Activated CD8-positive, alpha-beta memory T cell treated with anti-CD3 and anti-CD28 coated beads, Interleukin-2, amount 50 U/mL, for 24 hours (primary cell): Measurements from ENCODE around the gene KCNIP3.

ENCODE experiments used
- DNase-seq: peaks from one replicate; pipeline ENCODE4 v3.0.0-alpha.2; 2020; ENCODE audit errors: extremely low read depth

KCNIP3 gene

DNA sequence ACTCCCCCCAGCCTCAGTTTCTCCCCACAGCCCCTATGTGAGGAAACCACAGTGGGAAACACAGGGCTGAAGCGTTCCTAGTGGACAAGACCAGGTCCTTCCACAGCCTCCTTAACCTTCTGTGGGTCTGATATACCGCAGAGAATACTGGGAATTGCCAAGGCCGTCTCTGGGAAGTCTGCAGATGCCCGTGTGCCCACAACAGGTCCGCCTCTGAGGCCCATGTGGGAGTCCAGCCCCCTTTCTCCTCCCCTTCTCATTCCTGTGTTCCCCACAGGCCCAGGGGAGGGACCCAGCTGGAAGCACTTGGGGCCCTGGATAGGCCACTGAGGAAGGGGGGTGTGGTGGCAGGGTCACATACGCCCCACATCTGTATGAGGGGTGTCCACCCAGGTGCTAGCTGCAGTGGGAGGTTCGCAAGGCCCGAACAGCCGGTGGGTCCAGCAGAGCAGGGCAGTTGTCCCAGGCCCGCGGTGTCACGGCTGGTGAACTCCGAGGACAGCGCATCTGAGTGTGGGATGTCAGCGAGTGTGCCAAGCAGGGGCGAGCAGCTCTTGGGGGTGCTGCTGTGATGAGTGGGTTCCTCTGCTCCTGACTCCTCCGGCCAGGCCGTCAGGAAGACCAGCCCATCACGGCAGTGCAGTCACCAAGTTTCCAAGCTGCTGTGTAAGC is 2.4 kb upstream of the KCNIP3 start:
- DNase-seq: no peak

DNA sequence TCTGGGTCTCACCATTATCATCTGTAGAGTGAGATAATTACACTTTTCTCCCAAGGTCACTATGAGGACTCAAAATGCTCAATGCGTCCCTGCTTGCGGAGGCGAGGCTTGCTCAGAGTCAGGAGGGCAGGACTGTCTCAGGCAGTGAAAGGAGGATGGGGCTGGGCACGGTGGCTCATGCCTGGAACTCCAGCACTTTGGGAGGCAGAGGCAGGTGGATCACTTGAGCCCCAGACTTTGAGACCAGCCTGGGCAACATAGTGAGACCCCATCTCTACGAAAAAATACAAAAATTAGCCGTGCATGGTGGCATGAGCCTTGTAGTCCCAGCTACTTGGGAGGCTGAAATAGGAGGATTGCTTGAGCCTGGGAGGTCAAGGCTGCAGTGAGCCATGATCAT is 1.8 kb upstream of the KCNIP3 start:
- no peak for DNase-seq

DNA sequence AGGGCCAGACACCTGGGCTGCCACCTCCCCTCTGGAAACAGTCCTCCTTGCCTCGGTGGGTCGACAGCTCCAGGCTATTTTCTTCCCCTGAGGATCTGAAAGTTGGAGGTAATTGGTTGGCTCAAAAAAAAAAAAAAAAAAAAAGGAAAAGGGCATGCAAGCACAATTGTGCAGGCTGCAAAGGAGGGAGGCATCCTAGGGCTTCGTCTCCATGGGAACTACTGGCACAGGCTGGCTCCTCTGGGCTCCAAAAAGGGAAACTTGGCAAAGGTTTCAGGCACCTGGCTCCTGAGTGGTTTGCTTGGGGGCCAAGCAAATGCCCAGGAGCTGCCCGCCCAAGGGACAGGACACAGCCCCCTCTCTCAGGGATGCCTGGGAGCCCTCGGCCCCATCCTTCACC is 1.1 kb upstream of the KCNIP3 start:
- DNase-seq: no peak

DNA sequence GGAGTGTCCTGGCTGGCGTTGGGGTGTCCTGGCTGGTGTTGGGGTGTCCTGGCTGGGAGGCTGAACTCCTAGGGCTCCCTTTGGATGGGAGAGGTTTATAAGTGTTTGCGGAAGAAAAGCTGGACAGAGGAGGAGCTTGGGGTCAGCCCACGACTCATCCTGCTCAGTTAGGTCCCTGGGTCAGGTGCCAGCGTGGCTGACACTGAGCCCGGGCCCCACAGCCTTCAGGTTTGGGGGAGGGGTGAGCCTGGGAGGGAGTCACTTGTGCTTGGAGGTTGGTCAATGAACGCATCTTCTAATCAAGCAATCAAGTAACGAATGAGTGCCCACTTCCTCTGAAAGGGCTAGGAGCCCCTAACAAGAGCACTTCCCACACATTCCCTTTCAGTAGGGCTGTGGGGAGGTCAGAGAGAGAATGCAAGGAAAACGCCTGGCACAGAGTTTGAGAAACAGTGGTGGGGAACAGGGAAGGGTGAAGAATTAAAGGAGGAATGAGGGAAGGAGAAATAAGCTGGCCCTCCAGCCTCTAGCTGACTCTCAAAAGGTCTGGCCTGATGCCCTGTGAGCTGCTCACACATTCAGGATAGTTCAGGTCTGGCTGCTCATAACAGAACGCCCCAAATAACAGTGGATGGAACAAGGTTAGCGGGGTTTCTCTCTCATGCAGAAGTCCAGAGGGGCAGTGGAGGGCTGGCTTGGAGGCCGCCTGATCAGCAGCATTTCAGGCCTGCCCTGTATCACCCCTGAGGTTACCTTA is 670 bp downstream of the KCNIP3 start:
- DNase-seq: no peak

DNA sequence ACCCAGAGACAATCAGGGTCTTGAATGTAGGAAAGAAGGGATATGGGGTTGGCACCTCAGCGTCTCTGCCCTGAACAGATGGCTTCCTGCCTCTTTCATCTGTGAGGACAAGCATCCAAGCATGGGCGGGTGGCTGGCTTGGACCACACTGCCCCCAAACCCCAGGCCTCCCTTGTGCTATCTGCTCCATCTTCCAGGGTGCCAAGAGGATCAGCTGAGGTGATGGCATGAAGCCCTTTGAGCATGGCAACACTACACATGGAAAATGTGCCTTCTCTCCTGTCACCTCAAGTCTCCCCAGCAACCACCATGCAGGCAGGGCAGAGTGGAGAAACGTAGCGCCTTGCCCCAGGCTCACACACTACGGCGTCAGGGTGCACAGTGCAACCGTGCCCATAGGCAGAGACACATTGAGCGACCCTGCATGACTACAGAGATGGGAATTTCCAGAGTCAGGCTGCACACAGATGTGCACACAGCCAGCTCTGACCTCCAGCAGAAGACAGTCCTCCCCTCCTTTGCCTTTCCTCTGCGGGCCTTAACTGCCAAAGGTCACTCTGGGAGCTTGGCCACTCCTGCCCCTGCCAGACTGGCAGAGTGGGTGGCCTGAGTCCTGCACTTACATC is 1.5 kb downstream of the KCNIP3 start:
- no peak for DNase-seq

DNA sequence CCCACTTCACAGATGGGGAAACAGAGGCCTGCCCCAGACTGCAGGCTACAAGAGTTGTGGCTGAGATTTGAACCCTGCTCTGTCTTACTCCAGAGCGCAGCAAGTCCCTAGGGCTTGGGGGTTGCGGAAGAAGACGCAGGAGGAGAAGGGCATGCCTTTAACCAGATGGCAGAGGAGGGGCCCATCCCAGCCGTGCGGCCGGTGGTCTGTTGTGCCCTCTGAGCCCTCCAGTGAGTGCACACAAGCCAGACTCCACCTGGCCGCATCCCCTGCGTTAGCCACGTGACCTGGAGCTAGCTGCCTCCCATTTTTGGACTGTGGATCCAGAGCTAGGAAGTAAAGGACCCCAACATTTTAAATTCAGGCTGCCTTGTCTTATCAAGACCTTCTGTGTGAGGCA is 2.8 kb downstream of the KCNIP3 start:
- DNase-seq: no peak

DNA sequence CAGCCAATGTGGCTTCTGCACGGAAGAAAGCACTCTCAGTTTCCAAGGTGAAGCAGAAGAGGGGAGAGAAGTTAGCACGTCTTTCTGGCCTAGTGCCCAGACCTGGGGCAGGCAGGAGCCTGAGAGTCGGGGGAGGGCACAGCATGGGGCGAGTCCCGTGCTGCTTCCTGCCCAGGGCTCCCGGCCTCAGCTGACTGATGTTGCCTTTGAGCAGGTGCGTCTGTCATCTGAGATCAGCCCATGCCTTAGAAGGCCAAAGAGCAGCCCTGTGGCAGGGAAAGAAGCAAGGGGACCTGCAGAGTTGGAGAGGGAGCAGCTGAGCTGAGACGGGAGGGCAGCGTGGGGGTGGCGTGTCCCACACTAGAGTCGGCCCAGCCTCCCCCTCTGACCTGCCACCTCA is 3.3 kb downstream of the KCNIP3 start:
- DNase-seq: no peak

DNA sequence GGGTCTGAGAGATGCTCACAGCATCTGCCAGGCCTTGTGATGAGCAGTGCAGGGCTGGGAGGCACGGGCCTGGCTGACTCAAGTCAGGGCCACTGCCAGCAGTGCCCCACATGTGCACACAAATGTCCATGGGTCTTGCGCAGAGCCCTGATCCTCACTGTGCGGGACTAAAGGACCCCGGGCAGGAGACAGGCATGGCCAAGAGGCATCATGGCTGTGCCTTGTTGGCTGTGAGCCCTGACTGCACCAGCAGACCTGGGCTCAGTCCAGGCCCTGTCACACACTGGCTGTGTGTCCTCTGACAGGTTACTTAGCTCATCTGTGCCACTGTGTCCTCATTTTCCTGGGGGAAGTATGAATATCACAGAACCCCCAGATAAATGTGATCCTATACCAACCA is 4.0 kb downstream of the KCNIP3 start:
- DNase-seq: no peak

DNA sequence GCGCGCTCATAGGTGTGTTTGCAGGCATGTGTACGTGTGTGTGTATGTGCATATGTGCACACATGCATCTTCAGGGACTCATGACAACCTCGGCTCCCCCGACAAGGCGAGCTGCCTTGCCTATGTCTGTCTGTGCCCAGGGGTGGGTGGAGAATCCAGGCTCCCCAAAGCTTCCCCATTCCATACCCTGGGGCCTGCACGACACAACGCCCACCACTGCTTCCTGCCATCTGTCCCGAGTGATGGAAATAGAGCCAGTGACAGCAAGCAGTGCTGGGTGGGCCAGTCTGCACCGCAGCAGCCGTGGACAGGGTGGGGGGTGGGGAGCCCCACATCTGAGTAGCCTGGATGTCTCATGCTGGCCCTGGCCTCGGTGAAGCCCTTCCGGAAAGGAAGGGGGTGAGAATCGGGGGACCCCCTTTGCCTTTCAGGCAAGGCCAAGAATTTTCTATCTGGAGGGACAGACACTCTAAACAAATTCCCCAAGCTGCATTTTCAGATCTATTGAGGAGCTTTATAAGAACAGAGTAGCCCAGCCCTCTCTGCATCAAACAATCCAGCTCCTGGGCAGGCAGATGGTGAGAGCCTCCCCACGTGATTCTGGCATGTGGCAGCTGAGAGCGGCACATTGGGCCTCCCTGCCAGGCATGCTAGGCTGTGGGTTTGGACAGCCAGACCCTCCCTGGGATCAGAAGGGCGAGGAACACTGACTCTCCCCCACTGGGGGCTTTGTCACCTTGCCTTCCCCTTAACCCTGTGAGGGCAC is 4.9 kb downstream of the KCNIP3 start:
- no peak for DNase-seq

DNA sequence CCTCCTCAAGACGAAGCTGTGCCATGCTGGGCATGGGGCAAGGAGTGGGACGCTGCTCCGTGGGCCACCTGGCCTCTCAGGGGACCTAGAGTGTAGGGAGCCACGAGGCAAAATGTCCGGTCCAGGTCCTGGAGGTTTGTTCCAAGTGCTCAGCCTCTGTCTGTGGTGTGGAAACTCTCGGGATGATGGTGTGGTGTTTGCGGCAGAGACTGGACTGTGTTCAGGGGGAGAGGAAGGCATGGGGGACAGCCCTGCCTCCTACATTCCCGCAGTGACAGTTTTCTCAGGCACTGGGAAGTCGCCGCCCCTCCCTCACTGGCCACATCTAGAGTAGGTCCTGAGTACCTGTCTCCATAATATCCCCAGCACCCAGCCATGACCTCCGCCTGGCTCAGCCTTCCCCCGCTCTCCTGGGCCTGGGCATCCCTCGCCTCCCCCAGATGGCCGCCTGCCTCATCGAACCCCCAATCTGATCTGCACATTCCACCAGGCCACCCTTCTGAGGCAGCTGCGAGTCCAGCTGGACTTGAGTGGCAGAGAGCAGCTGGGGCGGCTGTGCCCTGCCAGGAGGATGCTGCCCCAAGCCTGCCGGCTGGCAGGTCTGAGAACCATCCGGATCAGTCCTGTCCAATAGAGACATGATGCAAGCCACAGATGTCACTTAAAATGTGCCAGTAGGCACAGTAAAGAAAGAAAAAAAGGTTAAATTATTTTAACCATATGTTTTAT is 6.2 kb downstream of the KCNIP3 start:
- no peak for DNase-seq

DNA sequence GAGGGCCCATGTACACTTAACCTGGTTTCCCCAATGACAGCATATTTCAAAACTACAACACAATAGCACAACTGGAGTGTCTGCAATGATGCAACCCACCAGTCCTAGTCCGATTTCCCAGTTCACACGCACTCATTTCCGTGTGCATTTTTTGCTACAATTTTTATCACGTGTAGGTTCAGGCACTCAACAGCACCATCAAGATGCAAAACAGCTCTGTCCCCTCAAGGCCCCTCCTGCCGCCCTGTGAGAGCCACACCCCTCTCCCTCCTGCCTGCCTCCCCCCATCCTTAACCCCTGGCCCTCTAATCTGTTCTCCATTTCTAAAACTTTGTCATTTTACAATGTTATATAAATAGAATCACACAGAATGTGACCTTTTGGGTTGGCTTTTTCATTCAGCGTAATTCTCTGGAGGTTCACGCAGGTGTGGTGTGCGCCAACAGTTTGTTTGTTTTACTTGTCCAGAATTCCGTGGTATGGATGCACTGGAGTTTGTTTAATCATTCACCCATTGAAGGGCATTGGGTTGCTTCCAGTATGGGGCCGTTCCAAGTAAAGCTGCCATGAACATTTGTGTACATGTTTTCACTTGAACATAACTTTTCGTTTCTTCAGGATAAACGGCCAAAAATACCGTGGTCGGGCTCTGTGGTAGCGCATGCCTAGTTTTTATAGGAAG is 8.4 kb downstream of the KCNIP3 start:
- no peak for DNase-seq

DNA sequence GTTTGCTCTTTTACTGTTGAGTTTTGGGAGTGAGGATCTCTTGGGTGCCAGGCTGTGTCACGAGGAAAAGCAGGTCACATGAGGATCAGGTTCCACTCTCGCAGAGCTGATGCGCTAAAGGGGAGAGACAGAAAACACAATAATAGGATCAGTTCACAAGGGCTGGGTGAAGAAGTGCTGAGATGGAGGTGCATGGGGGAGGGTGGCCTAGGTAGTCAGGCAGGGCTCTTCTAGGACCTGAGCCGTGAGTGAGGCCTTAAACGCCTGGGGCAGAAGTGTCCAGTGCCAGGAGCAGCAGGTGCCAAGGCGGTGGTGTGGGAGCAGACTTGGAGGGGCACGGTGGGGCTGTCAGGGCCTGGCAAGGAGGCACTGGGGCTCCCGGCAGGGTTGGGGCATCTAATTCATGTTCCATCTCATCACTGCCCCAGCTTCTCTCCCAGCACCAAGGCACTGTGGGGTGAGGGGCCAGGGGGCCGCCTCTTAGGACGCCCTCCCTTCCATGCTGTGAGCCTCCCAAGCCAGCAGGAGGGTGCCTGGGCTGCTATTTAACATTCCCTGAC is 9.3 kb downstream of the KCNIP3 start:
- DNase-seq: no peak

DNA sequence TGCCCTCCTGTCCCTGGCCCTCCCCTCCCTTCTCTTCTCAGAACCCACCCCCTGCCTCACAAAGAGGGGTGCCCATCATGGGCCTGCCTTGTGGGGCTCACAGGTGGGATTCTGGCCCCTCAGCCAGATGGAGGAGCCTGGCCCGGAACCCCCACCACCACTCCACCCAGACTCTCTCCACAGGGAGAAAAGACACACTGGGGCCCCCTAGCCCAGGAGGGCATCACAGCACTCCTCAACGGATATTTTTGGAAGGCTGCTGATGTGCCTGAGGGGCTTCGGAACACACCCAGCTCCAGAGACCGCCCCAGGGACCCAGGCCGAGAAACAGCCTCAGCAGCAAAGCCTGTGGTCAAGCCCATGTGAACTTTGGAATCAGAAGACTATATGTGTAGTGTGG is 9.9 kb downstream of the KCNIP3 start:
- no peak for DNase-seq

DNA sequence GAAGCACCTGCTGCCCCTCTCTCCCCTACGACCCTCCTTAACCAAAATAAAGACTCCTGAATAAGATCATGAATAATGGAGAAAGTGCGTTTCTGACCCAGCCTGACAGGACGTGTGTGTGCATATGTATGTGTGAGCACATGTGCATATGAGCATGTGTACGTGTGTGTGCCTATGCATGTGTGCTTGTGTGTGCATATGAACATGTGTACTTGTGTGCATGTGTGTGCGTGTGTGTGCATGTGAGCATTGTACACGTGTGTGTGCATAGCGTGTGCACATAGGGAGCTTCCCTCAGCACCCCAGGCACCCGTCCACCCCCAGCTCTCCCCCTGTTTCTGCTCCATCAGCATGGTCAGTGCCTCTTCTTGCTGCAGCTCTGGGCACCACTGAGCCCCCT is 10.7 kb downstream of the KCNIP3 start:
- no peak for DNase-seq

DNA sequence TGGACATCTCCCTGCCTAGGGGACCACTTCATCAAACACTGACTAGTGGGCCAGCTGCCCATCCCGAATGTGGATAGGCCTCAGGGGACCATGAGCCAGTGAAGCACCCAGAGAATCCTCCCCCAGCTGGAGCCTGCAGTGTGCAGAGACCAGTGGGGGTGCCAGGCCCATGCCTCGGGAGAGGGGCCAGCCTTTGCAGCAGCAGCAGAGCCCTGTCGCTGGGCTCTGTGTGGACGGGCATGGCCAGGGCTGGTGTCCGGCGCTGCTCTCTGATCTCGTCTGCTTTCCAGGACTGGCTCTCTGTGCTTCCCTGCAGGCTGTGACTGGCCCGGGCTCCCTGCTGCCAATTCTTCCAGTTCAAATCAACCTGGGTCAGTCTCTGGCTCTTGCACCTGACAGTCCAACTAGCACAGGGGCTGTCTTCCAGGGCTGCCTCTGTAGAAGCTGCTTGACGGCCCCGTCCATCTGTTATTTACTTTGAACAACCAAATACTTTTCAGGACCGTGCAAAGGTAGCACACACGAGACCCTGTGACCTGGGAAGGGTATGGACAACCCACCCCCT is 11.4 kb downstream of the KCNIP3 start:
- DNase-seq: no peak

DNA sequence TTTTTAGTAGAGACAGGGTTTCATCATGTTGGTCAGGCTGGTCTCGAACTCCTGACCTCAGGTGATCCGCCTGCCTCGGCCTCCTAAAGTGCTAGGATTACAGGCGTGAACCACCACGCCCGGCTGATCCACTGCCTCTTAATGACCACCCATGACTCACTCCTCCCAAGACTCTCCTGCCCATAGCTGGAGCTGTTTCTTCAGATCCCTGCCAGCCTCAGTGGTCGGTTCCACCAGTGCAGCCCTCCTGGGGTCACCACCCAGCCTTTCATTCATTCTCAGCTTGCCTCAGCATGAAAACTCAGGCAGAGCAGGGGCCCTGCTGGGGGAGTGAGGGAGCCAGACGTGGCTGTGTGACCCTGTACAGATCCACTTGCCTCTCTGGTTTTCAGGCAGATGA is 12.5 kb downstream of the KCNIP3 start:
- no peak for DNase-seq

DNA sequence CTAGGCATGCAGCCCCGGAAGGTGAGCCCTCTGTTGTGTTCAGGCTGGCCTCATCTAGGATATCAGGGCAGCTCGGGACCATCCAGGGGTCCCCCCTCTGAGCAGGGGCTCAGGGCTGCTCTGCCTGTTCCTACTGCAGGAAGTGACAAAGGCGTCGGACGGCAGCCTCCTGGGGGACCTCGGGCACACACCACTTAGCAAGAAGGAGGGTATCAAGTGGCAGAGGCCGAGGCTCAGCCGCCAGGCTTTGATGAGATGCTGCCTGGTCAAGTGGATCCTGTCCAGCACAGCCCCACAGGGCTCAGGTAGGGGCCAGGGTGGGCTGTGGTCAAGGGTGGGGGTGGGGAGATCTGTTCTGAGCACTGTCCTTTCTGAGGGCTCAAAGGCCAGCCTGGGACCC is 13.1 kb downstream of the KCNIP3 start:
- no peak for DNase-seq

DNA sequence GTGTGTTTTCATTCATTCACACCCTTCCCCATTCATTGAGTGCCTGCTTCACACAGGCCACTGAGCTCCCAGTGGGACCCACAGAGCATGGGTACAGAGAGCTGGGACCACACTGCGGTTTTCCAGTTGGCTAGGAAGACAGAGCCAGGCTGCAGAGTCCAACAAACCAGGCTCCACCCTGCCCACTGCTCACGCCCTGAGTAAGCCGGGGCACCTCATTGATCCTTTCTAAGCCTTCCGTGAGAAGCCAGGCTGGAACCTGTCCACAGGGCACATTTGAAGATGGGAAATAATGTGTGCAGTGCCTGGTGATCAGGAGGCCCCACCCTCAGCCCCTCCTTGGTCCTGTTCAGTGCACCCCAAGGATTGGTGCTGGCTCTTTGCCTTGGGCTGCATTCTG is 13.5 kb downstream of the KCNIP3 start:
- DNase-seq: no peak

DNA sequence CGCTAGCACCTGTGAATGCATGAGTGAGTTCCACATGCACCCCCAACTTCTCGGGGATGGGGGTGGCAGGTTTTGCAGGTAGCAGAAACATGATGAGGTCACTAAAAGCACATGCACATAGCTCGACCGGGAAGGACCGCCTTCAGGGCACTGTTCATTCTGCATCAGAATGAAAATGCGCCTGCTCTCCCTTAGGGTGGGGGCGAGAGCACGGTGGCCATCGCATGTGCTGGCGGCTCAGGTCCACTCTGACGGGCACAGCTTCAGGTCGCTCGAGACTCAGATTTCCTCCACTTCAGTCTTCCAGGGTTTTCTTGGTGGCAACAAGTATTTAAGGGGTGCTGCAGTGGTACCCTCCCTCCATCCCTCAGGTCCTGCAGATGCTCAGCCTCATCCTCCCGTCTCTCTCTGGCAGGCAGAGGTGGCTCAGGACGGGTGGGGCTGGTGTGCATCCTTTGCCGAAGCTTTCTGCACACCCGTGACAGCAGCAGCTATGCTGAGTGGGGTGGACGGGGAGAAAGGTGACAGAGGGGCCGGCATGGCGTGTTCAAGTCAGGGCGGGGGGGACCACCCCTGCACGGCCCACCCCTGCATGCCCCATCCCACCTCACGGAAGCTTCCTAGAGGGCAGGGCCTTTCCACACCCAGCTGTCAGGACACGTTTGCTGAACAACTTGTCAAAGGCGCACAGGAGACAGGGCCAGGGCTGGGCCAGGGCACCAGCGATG is 14.8 kb downstream of the KCNIP3 start:
- no peak for DNase-seq
